Endothelial cell of umbilical vein (primary cell): ENCODE data around the gene ZNF628. TPM values are rescaled to one million over a fixed set of nuclear protein-coding genes. Genes with fewer than 3 reads are reported as not detected.

Experiments
- BruUV-seq: library from RNA; stranded (reverse); fragments of 400-500 nt; replicated peaks from 2 replicates; lab custom pipeline; 2021; lab: Mats Ljungman, UMichigan
- CTCF ChIA-PET: fragments of 300-600, 350-600 bp; sonication (Branson Sonifier 250); formaldehyde crosslinking; loops from one replicate; lab custom pipeline; 2021; ENCODE audit warnings: antibody characterized with exemption, inconsistent platforms; lab: Charles Lee
- POLR2A ChIA-PET: fragments of 300-600, 350-600 bp; sonication (Branson Sonifier 250); formaldehyde crosslinking; loops from one replicate; lab custom pipeline; 2021; ENCODE audit warnings: antibody characterized with exemption, inconsistent platforms; lab: Charles Lee
- DNase-seq: peaks from one replicate; pipeline ENCODE4 v3.0.0-alpha.2; 2011; ENCODE audit warnings: low read depth, low spot score
- FAIRE-seq: peaks from 2 replicates; lab custom pipeline; 2011; peaks lifted over from hg19 to GRCh38; lab: Jason Lieb, UNC
- H2AFZ ChIP-seq: 2 replicates; pipeline ENCODE4 v1.6.0; 2012; ENCODE audit warnings: low read depth, low read length, control low read depth, inconsistent platforms
- H3K27ac ChIP-seq: 2 replicates; pipeline ENCODE4 v1.5.1; 2011; ENCODE audit warnings: low read depth, mild to moderate bottlenecking, control low read depth, low read length, moderate library complexity; ENCODE audit not compliant: insufficient read depth
- H3K27me3 ChIP-seq, 2 experiments: 2 replicates each; pipeline versions ENCODE4 v1.6.0 to v1.6.1; 2011; ENCODE audit warnings: low read length in 2 of 2, mixed read lengths in 1 of 2; ENCODE audit not compliant: control insufficient read depth in 2 of 2, insufficient read depth in 2 of 2
- H3K36me3 ChIP-seq, 2 experiments: 2 replicates in 1 of 2; 3 replicates in 1 of 2; pipeline ENCODE4 v1.5.1; 2011; ENCODE audit warnings: low read length in 2 of 2, mild to moderate bottlenecking in 1 of 2, moderate library complexity in 1 of 2; ENCODE audit not compliant: control insufficient read depth in 2 of 2, insufficient read depth in 2 of 2; ENCODE audit errors: extremely low read depth in 1 of 2
- H3K4me1 ChIP-seq: 3 replicates; pipeline ENCODE4 v1.5.1; 2011; ENCODE audit warnings: mild to moderate bottlenecking, low read length; ENCODE audit not compliant: control insufficient read depth, insufficient read depth; ENCODE audit errors: extremely low read depth
- H3K4me2 ChIP-seq: 2 replicates; pipeline ENCODE4 v1.6.1; 2011; ENCODE audit warnings: low read length, control low read depth, mixed read lengths; ENCODE audit not compliant: insufficient read depth
- H3K4me3 ChIP-seq, 3 experiments: fragments of 200-600 bp in 1 of 3; sonication (generic), shearing (Covaris generic) in 1 of 3; replicated peaks in 1 of 3; 2 replicates each; pipeline ENCODE4 v1.5.1; 2011 to 2016; ENCODE audit warnings: control low read depth in 3 of 3, low read length in 3 of 3, mild to moderate bottlenecking in 2 of 3, inconsistent platforms in 1 of 3, low read depth in 1 of 3, moderate library complexity in 1 of 3; ENCODE audit not compliant: insufficient read depth in 1 of 3
- H3K79me2 ChIP-seq: 2 replicates; pipeline ENCODE4 v1.6.0; 2012; ENCODE audit warnings: low read length, inconsistent platforms; ENCODE audit not compliant: control insufficient read depth, insufficient read depth
- H3K9ac ChIP-seq: replicated peaks from 2 replicates; pipeline ENCODE3; 2011; ENCODE audit warnings: low read length, control low read depth; ENCODE audit not compliant: insufficient read depth; ENCODE audit errors: extremely low read depth
- H3K9me1 ChIP-seq: replicated peaks from 3 replicates; pipeline ENCODE4 v1.6.0; 2011; ENCODE audit warnings: mild to moderate bottlenecking, low read length; ENCODE audit not compliant: control insufficient read depth, insufficient read depth; ENCODE audit errors: extremely low read depth
- H3K9me3 ChIP-seq: replicated peaks from 2 replicates; pipeline ENCODE4 v1.5.1; 2012; ENCODE audit warnings: low read length, inconsistent platforms; ENCODE audit not compliant: control insufficient read depth, insufficient read depth
- H4K20me1 ChIP-seq: replicated peaks from 2 replicates; pipeline ENCODE3; 2011; ENCODE audit warnings: mild to moderate bottlenecking, low read length; ENCODE audit not compliant: control insufficient read depth, insufficient read depth; ENCODE audit errors: extremely low read depth
- CTCF ChIP-seq, 2 donors: IDR thresholded peaks; 1 replicate in 1 of 2; 2 replicates in 1 of 2; pipeline ENCODE4 v1.5.1; 2011; ENCODE audit warnings: low read length in 2 of 2, mild to moderate bottlenecking in 2 of 2, moderate library complexity in 2 of 2, control low read depth in 1 of 2, inconsistent platforms in 1 of 2, low read depth in 1 of 2; ENCODE audit not compliant: insufficient read depth in 1 of 2; ENCODE audit errors: extremely low read depth in 1 of 2
- EZH2 ChIP-seq: IDR thresholded peaks from 2 replicates; pipeline ENCODE4 v1.6.1; 2012; ENCODE audit warnings: borderline replicate concordance, low read depth, mild to moderate bottlenecking, moderate library complexity, low read length, inconsistent platforms; ENCODE audit not compliant: severe bottlenecking
- FOS ChIP-seq: IDR thresholded peaks from 2 replicates; pipeline ENCODE4 v1.6.1; 2011; ENCODE audit warnings: mild to moderate bottlenecking, low read length, moderate library complexity, borderline replicate concordance; ENCODE audit not compliant: insufficient read depth
- GATA2 ChIP-seq: IDR thresholded peaks from 2 replicates; pipeline ENCODE4 v1.7.0; 2011; ENCODE audit warnings: low read depth, mild to moderate bottlenecking, moderate library complexity, mixed read lengths, low read length; ENCODE audit not compliant: insufficient read length, insufficient read depth
- JUN ChIP-seq: IDR thresholded peaks from 2 replicates; pipeline ENCODE4 v1.6.1; 2011; ENCODE audit warnings: borderline replicate concordance, low read depth; ENCODE audit not compliant: insufficient read length, insufficient read depth
- MAX ChIP-seq: IDR thresholded peaks from 2 replicates; pipeline ENCODE4 v1.6.1; 2011; ENCODE audit not compliant: insufficient read depth, insufficient read length
- MYC ChIP-seq: IDR thresholded peaks from one replicate; pipeline ENCODE4 v1.6.1; 2011; ENCODE audit warnings: mild to moderate bottlenecking, low read depth, low read length
- POLR2A ChIP-seq: IDR thresholded peaks from 2 replicates; pipeline ENCODE4 v1.6.1; 2012; ENCODE audit warnings: low read depth, mild to moderate bottlenecking, control low read depth, low read length
- POLR2AphosphoS5 ChIP-seq: IDR thresholded peaks from 2 replicates; pipeline ENCODE4 v1.6.1; 2012; ENCODE audit warnings: low read depth, mild to moderate bottlenecking, control low read depth, low read length, moderate library complexity; ENCODE audit not compliant: insufficient read depth
- dilution Hi-C: fragments of 300-500 bp; cut with MboI; formaldehyde crosslinking; loops from one replicate; pipeline ENCODE4 v1.15.0; 2019; ENCODE audit warnings: low sequenced_read_pairs; ENCODE audit not compliant: extremely low pct_ligation_motif_present
- intact Hi-C: fragments of 100-400 bp; cut with micrococcal nuclease; formaldehyde crosslinking; loops from one replicate; pipeline ENCODE4 v1.10.0; 2022
- polyA plus RNA-seq, 4 experiments: library from polyadenylated mRNA; depleted of rRNA in 3 of 4; stranded (reverse) in 3 of 4; unstranded in 1 of 4; fragments of >200 nt; gene quantifications; 2 replicates each; pipeline versions ENCODE4 v1.2.1 to v1.2.3, GENCODE V29; 2011 to 2012; ENCODE audit warnings: missing spikeins in 1 of 4
- total RNA-seq: library from RNA; stranded (reverse); gene quantifications from 2 replicates; pipeline ENCODE4 v1.2.3, GENCODE V29; 2021

Gene ZNF628
- total and polyA plus RNA-seq, 2 donors (not counting 3 experiments of a cell fraction or from before 2014, with no cell fraction given) = 2.0 to 10.4 TPM

GRCh38 chr19:55449469-55449868 is 26.9 kb upstream of the ZNF628 start:
- DNase-seq (no peak), FAIRE-seq (no peak)
- no peak overlapping the region for H3K4me3 ChIP-seq
- no peaks in the 10 kb centered on the region for H3K9me1 ChIP-seq
- dilution Hi-C loops (no loop called here), intact Hi-C loops (no loop called here)
- H4K20me1 ChIP-seq = no peaks in the 10 kb centered on the region
- peaks cover 27% of the 10 kb centered on the region in 2 experiments for H3K27me3 ChIP-seq
- H2AFZ ChIP-seq = no peak overlapping the region
- CTCF ChIA-PET = interaction anchor here (0.8 kb wide), 1 partner anchor 55 kb away, joined by 3 read pairs; no protein-coding TSS in a partner anchor
- no peak overlapping the region for H3K27ac ChIP-seq
- TF ChIP-seq CTCF (IDR thresholded peaks at IDR 0.05; ENCODE audit: extremely low read depth in 1 of 2, insufficient read depth in 1 of 2, low read depth in 1 of 2, low read length in 2 of 2) = no peak
- TF ChIP-seq EZH2 = no peak
- TF ChIP-seq JUN = no peak
- no peak for TF ChIP-seq FOS
- TF ChIP-seq POLR2A = no peak
- TF ChIP-seq GATA2 = no peak
- TF ChIP-seq MYC = no peak
- TF ChIP-seq MAX = no peak
- TF ChIP-seq POLR2AphosphoS5 = no peak
- no peaks in the 10 kb centered on the region for H3K9me3 ChIP-seq
- no peaks in the 10 kb centered on the region for H3K4me1 ChIP-seq
- H3K9ac ChIP-seq = no peak overlapping the region
- no TSS peak for BruUV-seq
- H3K4me2 ChIP-seq = no peak overlapping the region
- POLR2A ChIA-PET = no interaction called here
- no peaks in the 10 kb centered on the region for H3K36me3 ChIP-seq
- no peaks in the 10 kb centered on the region for H3K79me2 ChIP-seq
